ENCODE results near the gene CHD9. TPM values are rescaled to one million over a fixed set of nuclear protein-coding genes. Genes with fewer than 3 reads are reported as not detected.

CHD9 gene
- polyA plus RNA-seq, 1 donor from 2014 or later: 69.3 TPM

- no peaks in the 10 kb centered on the region for H3K9me2 ChIP-seq (ENCODE audit: insufficient read depth, low read length)
- H3K9me3 ChIP-seq (ENCODE audit: low read length): no peaks in the 10 kb centered on the region
- H3K79me2 ChIP-seq (replicated peaks; ENCODE audit: insufficient read depth, low read length): no peaks in the 10 kb centered on the region
- H3F3A ChIP-seq (ENCODE audit: insufficient read depth, low read length, poor library complexity, severe bottlenecking): peaks cover 3% of the 10 kb centered on the region
- no peak overlapping the region for H3K27ac ChIP-seq (ENCODE audit: low read length)
- H3K27me3 ChIP-seq (ENCODE audit: insufficient read depth, low read depth, low read length): no peaks in the 10 kb centered on the region
- no peak overlapping the region for H3K9ac ChIP-seq (ENCODE audit: low read length)
- H4K20me1 ChIP-seq (ENCODE audit: insufficient read depth): no peaks in the 10 kb centered on the region
- H3K36me3 ChIP-seq (ENCODE audit: insufficient read depth, low read length): peaks cover 19% of the 10 kb centered on the region
- TF ChIP-seq TAF1 (IDR thresholded peaks at IDR 0.05; ENCODE audit: low read depth) (no peak), REST (IDR thresholded peaks at IDR 0.05; ENCODE audit: borderline replicate concordance) (no peak), CTCF (IDR thresholded peaks at IDR 0.05; ENCODE audit: poor library complexity, severe bottlenecking) (no peak), SMC3 (conservative IDR thresholded peaks at IDR 0.05; ENCODE audit: poor library complexity) (no peak), POLR2AphosphoS5 (IDR thresholded peaks at IDR 0.05) (no peak)
- H3K4me2 ChIP-seq (ENCODE audit: low read length): no peak overlapping the region
- H3K4me3 ChIP-seq (ENCODE audit: low read length): no peak overlapping the region
- H2AFZ ChIP-seq (ENCODE audit: low read depth, low read length): no peak overlapping the region
These were observed 227.1 kb downstream of the CHD9 start for GRCh38 chr16:53281859-53282258.

DNA sequence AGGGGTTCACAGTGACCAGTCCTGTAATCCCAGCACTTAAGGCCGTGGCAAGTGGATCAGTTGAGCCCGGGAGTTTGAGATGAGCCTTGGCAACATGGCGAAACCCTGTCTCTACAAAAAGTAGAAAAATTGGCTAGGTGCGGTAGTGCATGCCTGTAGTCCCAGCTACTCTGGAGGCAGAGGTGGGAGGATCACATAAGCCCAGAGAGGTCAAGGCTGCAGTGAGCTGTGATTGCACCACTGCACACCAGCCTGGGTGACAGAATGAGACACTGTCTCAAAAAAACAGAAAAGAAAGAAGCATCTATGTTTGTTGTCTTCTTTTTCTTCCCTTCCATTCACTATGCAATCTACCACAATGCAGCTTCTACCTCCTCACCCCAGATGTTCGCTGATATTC, 227.5 kb downstream of the CHD9 start:
- TF ChIP-seq POLR2AphosphoS5 (IDR thresholded peaks at IDR 0.05): no peak
- no peak for TF ChIP-seq MXI1 (conservative IDR thresholded peaks at IDR 0.05; ENCODE audit: poor library complexity, severe bottlenecking)
- no peak for TF ChIP-seq EP300 (conservative IDR thresholded peaks at IDR 0.05; ENCODE audit: poor library complexity, severe bottlenecking)
- no peak for TF ChIP-seq EZH2 (IDR thresholded peaks at IDR 0.05; ENCODE audit: borderline replicate concordance, insufficient read depth, low read length, poor library complexity, severe bottlenecking)
- TF ChIP-seq TAF1 (IDR thresholded peaks at IDR 0.05; ENCODE audit: low read depth): no peak
- no peak for TF ChIP-seq REST (IDR thresholded peaks at IDR 0.05; ENCODE audit: borderline replicate concordance)
- no peak for TF ChIP-seq SMC3 (conservative IDR thresholded peaks at IDR 0.05; ENCODE audit: poor library complexity)
- no peak for TF ChIP-seq RAD21 (conservative IDR thresholded peaks at IDR 0.05)
- TF ChIP-seq CTCF (IDR thresholded peaks at IDR 0.05; ENCODE audit: poor library complexity, severe bottlenecking): no peak
- peaks cover 19% of the 10 kb centered on the region for H3K36me3 ChIP-seq (ENCODE audit: insufficient read depth, low read length)
- no peaks in the 10 kb centered on the region for H3K27me3 ChIP-seq (ENCODE audit: insufficient read depth, low read depth, low read length)
- no peaks in the 10 kb centered on the region for H3K79me2 ChIP-seq (replicated peaks; ENCODE audit: insufficient read depth, low read length)
- H3K9me2 ChIP-seq (ENCODE audit: insufficient read depth, low read length): no peaks in the 10 kb centered on the region
- no peaks in the 10 kb centered on the region for H3K9me3 ChIP-seq (ENCODE audit: low read length)
- H3K9ac ChIP-seq (ENCODE audit: low read length): no peak overlapping the region
- H3K4me2 ChIP-seq (ENCODE audit: low read length): no peak overlapping the region
- H2AFZ ChIP-seq (ENCODE audit: low read depth, low read length): no peak overlapping the region
- no peak overlapping the region for H3K27ac ChIP-seq (ENCODE audit: low read length)
- no peak overlapping the region for H3K4me3 ChIP-seq (ENCODE audit: low read length)
- H4K20me1 ChIP-seq (ENCODE audit: insufficient read depth): no peaks in the 10 kb centered on the region
- peaks cover 3% of the 10 kb centered on the region for H3F3A ChIP-seq (ENCODE audit: insufficient read depth, low read length, poor library complexity, severe bottlenecking)

All from neural cell (in vitro differentiated cells).